Measurements from ENCODE around the gene ARHGEF28.

ARHGEF28 gene

DNA sequence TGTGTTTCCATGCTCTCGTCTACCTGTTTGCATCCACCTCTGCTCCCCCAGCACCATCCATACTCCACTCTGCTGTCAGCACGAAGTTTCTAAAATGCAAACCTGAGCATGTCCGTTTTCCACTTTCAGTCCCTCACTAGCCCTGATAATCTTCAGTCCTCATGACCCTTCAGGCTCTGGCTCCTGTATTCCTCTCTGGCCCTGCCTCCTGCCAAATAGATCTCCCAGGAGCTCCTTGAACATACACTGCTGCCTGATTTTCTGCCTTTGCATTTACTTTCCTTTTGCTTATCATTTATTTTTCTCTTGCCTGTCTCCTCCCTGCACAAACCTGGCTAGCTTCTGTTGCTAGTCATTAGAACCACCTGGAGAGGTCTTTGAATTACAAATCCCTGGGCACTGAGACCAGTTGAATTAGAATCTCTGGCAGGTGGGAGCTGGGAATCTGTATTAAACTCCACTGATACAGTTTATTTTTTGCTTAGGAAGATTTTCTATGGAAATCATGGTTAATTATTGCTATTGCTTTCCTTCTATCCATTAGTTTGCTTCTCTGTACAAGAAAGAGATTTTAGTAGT is 18.5 kb downstream of the ARHGEF28 start:
- TF ChIP-seq FOXP2 (optimal IDR thresholded peaks at IDR 0.05; ENCODE audit: borderline replicate concordance, extremely low read depth, extremely low read length, insufficient read depth): no peak
- TF ChIP-seq SIN3A (IDR thresholded peaks at IDR 0.05; ENCODE audit: borderline replicate concordance, insufficient read depth, low read length): no peak
- TF ChIP-seq, protein P1, sequence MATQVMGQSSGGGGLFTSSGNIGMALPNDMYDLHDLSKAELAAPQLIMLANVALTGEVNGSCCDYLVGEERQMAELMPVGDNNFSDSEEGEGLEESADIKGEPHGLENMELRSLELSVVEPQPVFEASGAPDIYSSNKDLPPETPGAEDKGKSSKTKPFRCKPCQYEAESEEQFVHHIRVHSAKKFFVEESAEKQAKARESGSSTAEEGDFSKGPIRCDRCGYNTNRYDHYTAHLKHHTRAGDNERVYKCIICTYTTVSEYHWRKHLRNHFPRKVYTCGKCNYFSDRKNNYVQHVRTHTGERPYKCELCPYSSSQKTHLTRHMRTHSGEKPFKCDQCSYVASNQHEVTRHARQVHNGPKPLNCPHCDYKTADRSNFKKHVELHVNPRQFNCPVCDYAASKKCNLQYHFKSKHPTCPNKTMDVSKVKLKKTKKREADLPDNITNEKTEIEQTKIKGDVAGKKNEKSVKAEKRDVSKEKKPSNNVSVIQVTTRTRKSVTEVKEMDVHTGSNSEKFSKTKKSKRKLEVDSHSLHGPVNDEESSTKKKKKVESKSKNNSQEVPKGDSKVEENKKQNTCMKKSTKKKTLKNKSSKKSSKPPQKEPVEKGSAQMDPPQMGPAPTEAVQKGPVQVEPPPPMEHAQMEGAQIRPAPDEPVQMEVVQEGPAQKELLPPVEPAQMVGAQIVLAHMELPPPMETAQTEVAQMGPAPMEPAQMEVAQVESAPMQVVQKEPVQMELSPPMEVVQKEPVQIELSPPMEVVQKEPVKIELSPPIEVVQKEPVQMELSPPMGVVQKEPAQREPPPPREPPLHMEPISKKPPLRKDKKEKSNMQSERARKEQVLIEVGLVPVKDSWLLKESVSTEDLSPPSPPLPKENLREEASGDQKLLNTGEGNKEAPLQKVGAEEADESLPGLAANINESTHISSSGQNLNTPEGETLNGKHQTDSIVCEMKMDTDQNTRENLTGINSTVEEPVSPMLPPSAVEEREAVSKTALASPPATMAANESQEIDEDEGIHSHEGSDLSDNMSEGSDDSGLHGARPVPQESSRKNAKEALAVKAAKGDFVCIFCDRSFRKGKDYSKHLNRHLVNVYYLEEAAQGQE (IDR thresholded peaks at IDR 0.05; ENCODE audit: insufficient read depth in 1 of 2, low read depth in 2 of 2, low read length in 2 of 2): no peak
- no peak for TF ChIP-seq TAF1 (IDR thresholded peaks at IDR 0.05; ENCODE audit: borderline replicate concordance, insufficient read depth, low read length)
- TF ChIP-seq POLR2AphosphoS5 (IDR thresholded peaks at IDR 0.05; ENCODE audit: low read depth, low read length): no peak

GRCh38 chr5:73647721-73648120 is 21.7 kb downstream of the ARHGEF28 start:
- no peak for TF ChIP-seq POLR2AphosphoS5 (IDR thresholded peaks at IDR 0.05; ENCODE audit: low read depth, low read length)
- TF ChIP-seq TAF1 (IDR thresholded peaks at IDR 0.05; ENCODE audit: borderline replicate concordance, insufficient read depth, low read length): no peak
- TF ChIP-seq SIN3A (IDR thresholded peaks at IDR 0.05; ENCODE audit: borderline replicate concordance, insufficient read depth, low read length): no peak
- no peak for TF ChIP-seq FOXP2 (optimal IDR thresholded peaks at IDR 0.05; ENCODE audit: borderline replicate concordance, extremely low read depth, extremely low read length, insufficient read depth)
- TF ChIP-seq, protein P1 (IDR thresholded peaks at IDR 0.05; ENCODE audit: insufficient read depth in 1 of 2, low read depth in 2 of 2, low read length in 2 of 2): no peak

- TF ChIP-seq SIN3A (IDR thresholded peaks at IDR 0.05; ENCODE audit: borderline replicate concordance, insufficient read depth, low read length) (no peak), POLR2AphosphoS5 (IDR thresholded peaks at IDR 0.05; ENCODE audit: low read depth, low read length) (no peak), TAF1 (IDR thresholded peaks at IDR 0.05; ENCODE audit: borderline replicate concordance, insufficient read depth, low read length) (no peak), FOXP2 (optimal IDR thresholded peaks at IDR 0.05; ENCODE audit: borderline replicate concordance, extremely low read depth, extremely low read length, insufficient read depth) (no peak)
- TF ChIP-seq, protein P1 (IDR thresholded peaks at IDR 0.05; ENCODE audit: insufficient read depth in 1 of 2, low read depth in 2 of 2, low read length in 2 of 2): no peak
Measured at GRCh38 chr5:73648515-73648914, 22.5 kb downstream of the ARHGEF28 start.

DNA sequence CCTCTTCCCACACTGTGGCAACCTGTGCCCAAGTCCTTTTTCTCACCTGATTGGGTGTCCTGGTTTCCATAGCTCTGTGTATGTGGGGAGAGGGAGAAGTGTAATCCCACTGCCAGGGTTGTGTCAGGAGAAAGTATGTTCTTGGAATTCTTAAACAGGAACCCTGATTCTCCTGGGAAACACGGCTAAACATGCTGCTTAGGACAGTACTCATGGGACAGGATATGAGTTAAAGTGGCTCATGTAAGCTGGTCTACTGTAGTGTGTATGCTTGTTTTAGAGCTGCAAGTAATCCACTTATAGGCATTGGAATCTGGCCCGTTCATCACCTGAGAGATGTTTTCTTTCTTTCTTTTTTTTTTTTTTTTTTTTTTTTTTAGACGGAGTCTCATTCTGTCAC is 23.9 kb downstream of the ARHGEF28 start:
- TF ChIP-seq POLR2AphosphoS5 (IDR thresholded peaks at IDR 0.05; ENCODE audit: low read depth, low read length): no peak
- no peak for TF ChIP-seq SIN3A (IDR thresholded peaks at IDR 0.05; ENCODE audit: borderline replicate concordance, insufficient read depth, low read length)
- no peak for TF ChIP-seq FOXP2 (optimal IDR thresholded peaks at IDR 0.05; ENCODE audit: borderline replicate concordance, extremely low read depth, extremely low read length, insufficient read depth)
- TF ChIP-seq TAF1 (IDR thresholded peaks at IDR 0.05; ENCODE audit: borderline replicate concordance, insufficient read depth, low read length): no peak
- TF ChIP-seq, protein P1 (IDR thresholded peaks at IDR 0.05; ENCODE audit: insufficient read depth in 1 of 2, low read depth in 2 of 2, low read length in 2 of 2): no peak
